Spleen (tissue), 11 donors: ENCODE results near the gene PDCD11. TPM values are rescaled to one million over a fixed set of nuclear protein-coding genes. Genes with fewer than 3 reads are reported as not detected.

ENCODE experiments used
- DNase-seq: peaks from one replicate; pipeline ENCODE4 v3.0.0-alpha.2; 2020
- H3K27ac ChIP-seq, 8 donors: fragments of 200-600 bp; sonication (generic) in 7 of 8; 1 replicate in 4 of 8; 2 replicates in 4 of 8; pipeline versions ENCODE4 v1.5.0 to v1.8.0; 2016 to 2021; ENCODE audit warnings: inconsistent platforms in 4 of 8, mild to moderate bottlenecking in 4 of 8, moderate library complexity in 1 of 8
- H3K27me3 ChIP-seq, 7 donors: fragments of 200-600 bp; sonication (generic) in 6 of 7; replicated peaks in 1 of 7; 1 replicate in 4 of 7; 2 replicates in 3 of 7; pipeline versions ENCODE4 v1.5.0 to v1.8.0; 2016 to 2021; ENCODE audit warnings: inconsistent platforms in 3 of 7, mild to moderate bottlenecking in 1 of 7
- H3K36me3 ChIP-seq, 6 donors: fragments of 200-600 bp; sonication (generic) in 5 of 6; 1 replicate in 4 of 6; 2 replicates in 2 of 6; pipeline versions ENCODE4 v1.5.0 to v1.8.0; 2016 to 2021; ENCODE audit warnings: inconsistent platforms in 2 of 6
- H3K4me1 ChIP-seq, 6 donors: fragments of 200-600 bp; sonication (generic) in 5 of 6; 1 replicate in 3 of 6; 2 replicates in 3 of 6; pipeline versions ENCODE4 v1.5.0 to v1.8.0; 2016 to 2021; ENCODE audit warnings: inconsistent platforms in 3 of 6
- H3K4me3 ChIP-seq, 8 donors: fragments of 200-600 bp; sonication (generic) in 7 of 8; 1 replicate in 4 of 8; 2 replicates in 4 of 8; pipeline versions ENCODE4 v1.5.0 to v1.8.0; 2016 to 2021; ENCODE audit warnings: inconsistent platforms in 4 of 8, mild to moderate bottlenecking in 4 of 8, moderate library complexity in 2 of 8
- H3K9me3 ChIP-seq, 8 donors: fragments of 200-600 bp; sonication (generic) in 7 of 8; 1 replicate in 4 of 8; 2 replicates in 4 of 8; pipeline versions ENCODE4 v1.5.0 to v1.8.0; 2016 to 2021; ENCODE audit warnings: inconsistent platforms in 4 of 8
- CTCF ChIP-seq, 11 experiments: fragments of 200-600 bp in 7 of 11; fragments of 450-650 bp in 4 of 11; sonication (generic) in 4 of 11; IDR thresholded peaks in 8 of 11; conservative IDR thresholded peaks in 3 of 11; 1 replicate in 7 of 11; 2 replicates in 4 of 11; pipeline versions ENCODE4 v1.4.0 to v1.8.0; 2016 to 2021; ENCODE audit warnings: antibody characterized with exemption in 11 of 11, inconsistent platforms in 4 of 11, mild to moderate bottlenecking in 1 of 11
- POLR2A ChIP-seq, 3 donors: fragments of 450-650 bp; IDR thresholded peaks; one replicate each; pipeline ENCODE4 v1.5.1; 2017; ENCODE audit warnings: antibody characterized with exemption in 3 of 3, mild to moderate bottlenecking in 1 of 3
- POLR2AphosphoS5 ChIP-seq, 3 donors: sonication (generic); formaldehyde crosslinking; IDR thresholded peaks; one replicate each; pipeline ENCODE4 v1.5.1; 2017; ENCODE audit warnings: antibody characterized with exemption in 3 of 3
- WGBS, 5 donors: extraction: QIAGEN DNeasy Blood & Tissue Kit in 3 of 5; methylation state at CpG; one replicate each; pipeline versions ENCODE4 v1.1.5 to v1.1.7; 2013 to 2018; 5-methylcytosine and 5-hydroxymethylcytosine counted together
- intact Hi-C: fragments of 100-400 bp; cut with DNase I; formaldehyde crosslinking; loops from one replicate; pipeline ENCODE4 v1.15.0; 2023; ENCODE audit warnings: low total_unique reads
- polyA plus RNA-seq, 3 donors: library from polyadenylated mRNA; stranded (reverse); fragments of 200-250 nt; gene quantifications; one replicate each; pipeline ENCODE4 v1.2.1, GENCODE V29; 2013
- total RNA-seq, 7 donors: library from RNA; depleted of rRNA in 3 of 7; stranded (reverse); fragments of >200 nt in 3 of 7; fragmentation: NEBNext Ultra II Directional in 4 of 7; extraction: Animal tissue kit (Norgen Biotek cat#: 25700) in 4 of 7; gene quantifications; one replicate each; pipeline versions ENCODE4 v1.1.0 to v1.2.1, GENCODE V29; 2016 to 2021
- donor health status: healthy with polysubstance abuse.
- donor health status: DM: no; HTN: no; CAD: no; lungs with moderate emphysema.
- donor health status: DM: no; HTN: no; CAD: no.
- donor health status: Bipolar disorder and iron deficiency.
- donor health status: healthy.
- donor health status: DM: no; HTN: no; CAD: no.
- donor health status: DM: yes; HTN: yes; CAD: no.

Gene PDCD11
- total and polyA plus RNA-seq, 10 donors, result 13.9 to 41.9 (median 22.7) TPM

DNA sequence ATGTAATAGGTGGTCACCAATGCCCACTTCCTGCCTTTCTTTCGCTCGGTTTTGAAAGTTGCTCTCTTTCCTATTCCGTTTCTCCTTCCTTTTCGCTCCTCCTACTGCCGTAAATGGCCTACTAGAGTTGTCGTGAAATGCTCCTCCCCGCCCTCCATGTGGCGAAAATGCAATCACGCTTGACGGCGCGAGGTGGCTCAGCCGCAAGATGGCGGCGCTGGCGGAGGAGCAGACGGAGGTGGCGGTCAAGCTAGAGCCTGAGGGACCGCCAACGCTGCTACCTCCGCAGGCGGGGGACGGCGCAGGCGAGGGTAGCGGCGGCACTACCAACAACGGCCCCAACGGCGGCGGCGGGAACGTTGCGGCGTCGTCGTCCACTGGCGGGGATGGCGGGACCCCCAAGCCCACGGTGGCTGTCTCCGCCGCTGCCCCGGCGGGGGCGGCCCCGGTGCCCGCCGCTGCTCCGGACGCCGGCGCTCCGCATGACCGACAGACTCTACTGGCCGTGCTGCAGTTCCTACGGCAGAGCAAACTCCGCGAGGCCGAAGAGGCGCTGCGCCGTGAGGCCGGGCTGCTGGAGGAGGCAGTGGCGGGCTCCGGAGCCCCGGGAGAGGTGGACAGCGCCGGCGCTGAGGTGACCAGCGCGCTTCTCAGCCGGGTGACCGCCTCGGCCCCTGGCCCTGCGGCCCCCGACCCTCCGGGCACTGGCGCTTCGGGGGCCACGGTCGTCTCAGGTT lies 28.5 kb upstream of the PDCD11 start, which contains the start of gene TAF5:
Gene TAF5, plus strand, starts transcription at position 195 of the 737 bp plus-strand sequence. Its CDS starts 14 bp downstream, at position 209.
- Histone ChIP-seq H3K9me3 (no peaks in the 10 kb centered on the region), H3K4me3 (peak within 1 kb of the TSS; percentile 87 to 100 (median 100)), H3K27ac (peak within 1 kb of the TSS; percentile 86 to 95 (median 94)), H3K36me3 (peaks cover 0 to 3% (median 0%) of the 10 kb centered on the region in 6 donors), H3K4me1 (peaks cover 9 to 39% (median 17%) of the 10 kb centered on the region in 6 donors), H3K27me3 (no peaks in the 10 kb centered on the region)
- intact Hi-C loops, result no loop called here
- TF ChIP-seq CTCF (IDR thresholded peaks at IDR 0.05 in 8 of 11, conservative IDR thresholded peaks at IDR 0.05 in 3 of 11), result peak in 3 of 11 experiments; percentile 27 to 47 (median 42)
- TF ChIP-seq POLR2AphosphoS5 (IDR thresholded peaks at IDR 0.05), result peak; percentile 97 to 99 (median 99)
- TF ChIP-seq POLR2A (IDR thresholded peaks at IDR 0.05), result peak in 2 of 3 donors; percentile 74 to 92
- 0 to 1% (median 0%) methylated on average over 36 to 81 of the region's 81 CpGs for WGBS, 5 donors
- peak; percentile 97 for DNase-seq

- Histone ChIP-seq H3K4me1 (peaks cover 9 to 31% (median 15%) of the 10 kb centered on the region in 6 donors), H3K27ac (no peak overlapping the region), H3K4me3 (no peak overlapping the region), H3K27me3 (no peaks in the 10 kb centered on the region), H3K9me3 (no peaks in the 10 kb centered on the region), H3K36me3 (peaks cover 0 to 56% (median 41%) of the 10 kb centered on the region in 6 donors)
- DNase-seq, result no peak
- no peak for TF ChIP-seq POLR2AphosphoS5 (IDR thresholded peaks at IDR 0.05)
- 76 to 82% (median 80%) methylated on average over 3 of the region's 3 CpGs for WGBS, 5 donors
- intact Hi-C loops, result no loop called here
Observed at GRCh38 chr10:103373544-103373943, 22.9 kb upstream of the PDCD11 start.

GRCh38 chr10:103374263-103374662 lies 22.2 kb upstream of the PDCD11 start:
- Histone ChIP-seq H3K27me3 (no peaks in the 10 kb centered on the region), H3K27ac (no peak overlapping the region), H3K36me3 (peaks cover 0 to 63% (median 47%) of the 10 kb centered on the region in 6 donors), H3K4me3 (no peak overlapping the region), H3K4me1 (peaks cover 4 to 23% (median 9%) of the 10 kb centered on the region in 6 donors), H3K9me3 (no peaks in the 10 kb centered on the region)
- no peak for DNase-seq
- 83 to 95% (median 91%) methylated on average over 5 of the region's 5 CpGs for WGBS, 5 donors
- intact Hi-C loops, result no loop called here
- TF ChIP-seq POLR2AphosphoS5 (IDR thresholded peaks at IDR 0.05) (no peak), CTCF (IDR thresholded peaks at IDR 0.05 in 8 of 11, conservative IDR thresholded peaks at IDR 0.05 in 3 of 11) (no peak), POLR2A (IDR thresholded peaks at IDR 0.05) (no peak)

DNA sequence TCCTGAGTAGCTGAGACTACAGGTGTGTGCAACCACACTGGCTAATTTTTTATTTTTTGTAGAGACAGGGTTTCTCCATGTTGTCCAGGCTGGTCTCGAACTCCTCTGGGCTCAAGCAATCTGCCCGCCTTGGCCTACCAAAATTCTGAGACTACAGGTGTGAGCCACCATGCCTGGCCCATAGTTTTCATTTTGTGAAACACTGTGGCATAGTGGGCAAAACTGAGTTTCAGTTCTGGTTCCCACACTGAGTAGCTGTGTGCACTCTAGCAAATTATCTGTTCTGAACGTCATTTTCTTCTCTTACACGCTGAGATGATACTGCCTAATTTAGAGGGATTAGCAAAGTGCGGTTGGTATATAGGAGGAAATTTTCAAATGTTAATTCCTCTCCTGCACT lies 13.7 kb upstream of the PDCD11 start:
- H3K4me1 ChIP-seq, result no peaks in the 10 kb centered on the region
- no peaks in the 10 kb centered on the region for H3K9me3 ChIP-seq
- no peaks in the 10 kb centered on the region for H3K27me3 ChIP-seq
- H3K36me3 ChIP-seq, result peaks cover 0 to 100% (median 73%) of the 10 kb centered on the region in 6 donors
- H3K4me3 ChIP-seq, result no peak overlapping the region
- DNase-seq, result no peak
- no peak for TF ChIP-seq POLR2A (IDR thresholded peaks at IDR 0.05)
- TF ChIP-seq POLR2AphosphoS5 (IDR thresholded peaks at IDR 0.05), result no peak
- no peak for TF ChIP-seq CTCF (IDR thresholded peaks at IDR 0.05 in 8 of 11, conservative IDR thresholded peaks at IDR 0.05 in 3 of 11)
- H3K27ac ChIP-seq, result peak overlapping the region in 2 of 8 donors; percentile 21 to 45
- WGBS, 5 donors, result 82 to 89% (median 88%) methylated on average over 5 of the region's 5 CpGs
- intact Hi-C loops, result no loop called here
